Astrocyte (in vitro differentiated cells and primary cell): ENCODE measurements around the gene ELFN2. TPM values are rescaled to one million over a fixed set of nuclear protein-coding genes. Genes with fewer than 3 reads are reported as not detected.

Experiments
- DNase-seq: peaks from one replicate; pipeline ENCODE4 v3.0.0-alpha.2; 2010; ENCODE audit warnings: low read depth
- FAIRE-seq: peaks from 2 replicates; lab custom pipeline; 2011; peaks lifted over from hg19 to GRCh38; lab: Jason Lieb, UNC
- H2AFZ ChIP-seq: 2 replicates; pipeline ENCODE4 v1.6.0; 2012; ENCODE audit warnings: low read depth, low read length, inconsistent platforms
- H3K27ac ChIP-seq: 2 replicates; pipeline ENCODE4 v1.5.1; 2011; ENCODE audit warnings: low read depth, low read length, inconsistent platforms
- H3K27me3 ChIP-seq: 2 replicates; pipeline ENCODE4 v1.6.0; 2011; ENCODE audit warnings: low read length, inconsistent platforms; ENCODE audit not compliant: insufficient read depth
- H3K36me3 ChIP-seq: 2 replicates; pipeline ENCODE4 v1.5.1; 2011; ENCODE audit warnings: low read length, inconsistent platforms; ENCODE audit not compliant: insufficient read depth
- H3K4me1 ChIP-seq: 2 replicates; pipeline ENCODE4 v1.5.1; 2011; ENCODE audit warnings: low read length, inconsistent platforms; ENCODE audit not compliant: insufficient read depth
- H3K4me2 ChIP-seq: 2 replicates; pipeline ENCODE4 v1.6.0; 2012; ENCODE audit warnings: low read length, inconsistent platforms
- H3K4me3 ChIP-seq: 2 replicates; pipeline ENCODE4 v1.5.1; 2011; ENCODE audit warnings: low read depth, mild to moderate bottlenecking, low read length, inconsistent platforms; ENCODE audit not compliant: insufficient read depth
- H3K79me2 ChIP-seq: 2 replicates; pipeline ENCODE4 v1.6.0; 2012; ENCODE audit warnings: mild to moderate bottlenecking, low read length, inconsistent platforms; ENCODE audit not compliant: insufficient read depth
- H3K9ac ChIP-seq: 2 replicates; pipeline ENCODE4 v1.6.0; 2012; ENCODE audit warnings: mild to moderate bottlenecking, low read length, inconsistent platforms
- H3K9me3 ChIP-seq: 2 replicates; pipeline ENCODE4 v1.5.1; 2012; ENCODE audit warnings: low read depth, mild to moderate bottlenecking, low read length, inconsistent platforms; ENCODE audit not compliant: insufficient read depth
- H4K20me1 ChIP-seq: 2 replicates; pipeline ENCODE4 v1.6.0; 2012; ENCODE audit warnings: low read length, inconsistent platforms; ENCODE audit not compliant: insufficient read depth
- H3K27ac Mint-ChIP-seq: one replicate; pipeline ENCODE4 v1.8.0; 2021; ENCODE audit warnings: mild to moderate bottlenecking, mixed read lengths; ENCODE audit not compliant: unreplicated experiment
- H3K27me3 Mint-ChIP-seq: one replicate; pipeline ENCODE4 v1.8.0; 2021; ENCODE audit warnings: low read depth, mixed read lengths; ENCODE audit not compliant: unreplicated experiment
- H3K36me3 Mint-ChIP-seq: one replicate; pipeline ENCODE4 v1.8.0; 2021; ENCODE audit warnings: low read depth, mixed read lengths; ENCODE audit not compliant: unreplicated experiment
- H3K4me1 Mint-ChIP-seq: one replicate; pipeline ENCODE4 v1.8.0; 2021; ENCODE audit warnings: low read depth, mixed read lengths; ENCODE audit not compliant: unreplicated experiment
- H3K4me3 Mint-ChIP-seq: one replicate; pipeline ENCODE4 v1.8.0; 2021; ENCODE audit warnings: mild to moderate bottlenecking, moderate library complexity, mixed read lengths; ENCODE audit not compliant: unreplicated experiment
- H3K9me3 Mint-ChIP-seq: one replicate; pipeline ENCODE4 v1.8.0; 2021; ENCODE audit warnings: mild to moderate bottlenecking, mixed read lengths; ENCODE audit not compliant: unreplicated experiment
- EZH2 ChIP-seq: IDR thresholded peaks from 2 replicates; pipeline ENCODE4 v1.6.1; 2012; ENCODE audit warnings: mild to moderate bottlenecking, low read length, inconsistent platforms; ENCODE audit not compliant: insufficient read depth
- total RNA-seq: library from RNA; stranded (reverse); gene quantifications from 2 replicates; pipeline ENCODE4 v1.2.1, GENCODE V29; 2021
- TF ChIP-seq, protein P1 (sequence below): IDR thresholded peaks from 2 replicates; pipeline ENCODE4 v1.5.1; 2011; ENCODE audit warnings: low read depth, mild to moderate bottlenecking, inconsistent platforms, low read length, moderate library complexity; ENCODE audit not compliant: insufficient read depth

Gene ELFN2
- total RNA-seq, 1 donor from 2014 or later: 2.8 TPM

- DNase-seq (no peak), FAIRE-seq (no peak)
- TF ChIP-seq EZH2: no peak
- TF ChIP-seq, protein P1, sequence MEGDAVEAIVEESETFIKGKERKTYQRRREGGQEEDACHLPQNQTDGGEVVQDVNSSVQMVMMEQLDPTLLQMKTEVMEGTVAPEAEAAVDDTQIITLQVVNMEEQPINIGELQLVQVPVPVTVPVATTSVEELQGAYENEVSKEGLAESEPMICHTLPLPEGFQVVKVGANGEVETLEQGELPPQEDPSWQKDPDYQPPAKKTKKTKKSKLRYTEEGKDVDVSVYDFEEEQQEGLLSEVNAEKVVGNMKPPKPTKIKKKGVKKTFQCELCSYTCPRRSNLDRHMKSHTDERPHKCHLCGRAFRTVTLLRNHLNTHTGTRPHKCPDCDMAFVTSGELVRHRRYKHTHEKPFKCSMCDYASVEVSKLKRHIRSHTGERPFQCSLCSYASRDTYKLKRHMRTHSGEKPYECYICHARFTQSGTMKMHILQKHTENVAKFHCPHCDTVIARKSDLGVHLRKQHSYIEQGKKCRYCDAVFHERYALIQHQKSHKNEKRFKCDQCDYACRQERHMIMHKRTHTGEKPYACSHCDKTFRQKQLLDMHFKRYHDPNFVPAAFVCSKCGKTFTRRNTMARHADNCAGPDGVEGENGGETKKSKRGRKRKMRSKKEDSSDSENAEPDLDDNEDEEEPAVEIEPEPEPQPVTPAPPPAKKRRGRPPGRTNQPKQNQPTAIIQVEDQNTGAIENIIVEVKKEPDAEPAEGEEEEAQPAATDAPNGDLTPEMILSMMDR: no peak
- Mint-ChIP-seq H3K27ac (no peak overlapping the region), H3K9me3 (peaks cover 5% of the 10 kb centered on the region), H3K27me3 (peaks cover 12% of the 10 kb centered on the region), H3K4me1 (peaks cover 16% of the 10 kb centered on the region), H3K36me3 (no peaks in the 10 kb centered on the region), H3K4me3 (no peak overlapping the region)
- Histone ChIP-seq H3K4me2 (no peak overlapping the region), H4K20me1 (no peaks in the 10 kb centered on the region), H3K9ac (no peak overlapping the region), H3K79me2 (no peaks in the 10 kb centered on the region), H3K27ac (no peak overlapping the region), H3K4me1 (peaks cover 22% of the 10 kb centered on the region), H2AFZ (no peak overlapping the region), H3K9me3 (no peaks in the 10 kb centered on the region), H3K36me3 (no peaks in the 10 kb centered on the region), H3K4me3 (no peak overlapping the region), H3K27me3 (no peaks in the 10 kb centered on the region)
Measured at GRCh38 chr22:37451218-37451617, 23.9 kb upstream of the ELFN2 start.

- no peak overlapping the region for H2AFZ ChIP-seq
- FAIRE-seq: no peak
- H3K79me2 ChIP-seq: no peaks in the 10 kb centered on the region
- no peak overlapping the region for H3K4me3 ChIP-seq
- H3K36me3 Mint-ChIP-seq: no peaks in the 10 kb centered on the region
- H3K4me3 Mint-ChIP-seq: no peak overlapping the region
- no peak overlapping the region for H3K9ac ChIP-seq
- H3K36me3 ChIP-seq: no peaks in the 10 kb centered on the region
- H3K4me2 ChIP-seq: no peak overlapping the region
- DNase-seq: no peak
- TF ChIP-seq, protein P1: no peak
- no peak for TF ChIP-seq EZH2
- H3K27ac ChIP-seq: no peak overlapping the region
- peaks cover 5% of the 10 kb centered on the region for H3K9me3 Mint-ChIP-seq
- H3K4me1 Mint-ChIP-seq: no peaks in the 10 kb centered on the region
- H3K27ac Mint-ChIP-seq: no peak overlapping the region
- no peaks in the 10 kb centered on the region for H4K20me1 ChIP-seq
- H3K27me3 Mint-ChIP-seq: peaks cover 12% of the 10 kb centered on the region
- H3K9me3 ChIP-seq: no peaks in the 10 kb centered on the region
- no peaks in the 10 kb centered on the region for H3K27me3 ChIP-seq
- peaks cover 5% of the 10 kb centered on the region for H3K4me1 ChIP-seq
Measured at GRCh38 chr22:37449331-37450001, 22.2 kb upstream of the ELFN2 start.

DNA sequence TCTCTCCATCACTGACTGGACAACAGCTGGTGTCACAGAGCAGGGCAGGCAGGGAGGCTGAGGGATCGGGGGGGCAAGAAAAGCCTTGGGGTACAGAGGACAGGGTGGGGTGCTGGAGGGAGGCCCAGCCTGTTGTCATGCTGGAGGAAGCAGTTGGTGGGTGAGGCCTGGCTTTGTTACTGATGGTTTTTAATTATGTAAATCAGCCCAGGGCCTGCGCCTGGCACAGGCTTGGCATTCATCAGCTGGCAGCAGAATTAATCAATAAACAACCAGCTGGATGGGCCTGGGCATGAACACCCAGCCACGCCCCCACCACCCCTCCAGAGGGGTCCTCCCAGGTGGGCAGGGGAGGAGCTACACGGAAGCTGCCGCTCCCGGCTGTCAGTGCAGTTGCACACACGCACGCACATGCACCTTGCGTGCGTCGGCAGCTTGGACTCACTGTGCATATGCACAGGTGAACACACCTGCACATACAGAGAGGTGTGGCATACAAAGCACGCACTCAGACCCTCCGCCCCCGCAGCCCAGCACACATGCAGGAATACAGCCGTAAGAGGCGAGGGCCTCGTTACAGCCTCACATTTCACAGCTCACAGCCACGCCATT, 21.3 kb upstream of the ELFN2 start:
- peaks cover 5% of the 10 kb centered on the region for H3K9me3 Mint-ChIP-seq
- no peak overlapping the region for H3K27ac Mint-ChIP-seq
- no peak for DNase-seq
- Histone ChIP-seq H3K79me2 (no peaks in the 10 kb centered on the region), H3K9ac (no peak overlapping the region), H3K9me3 (no peaks in the 10 kb centered on the region), H3K4me3 (no peak overlapping the region), H3K4me2 (no peak overlapping the region), H3K4me1 (no peaks in the 10 kb centered on the region), H4K20me1 (no peaks in the 10 kb centered on the region), H3K27me3 (no peaks in the 10 kb centered on the region), H3K27ac (no peak overlapping the region), H2AFZ (no peak overlapping the region), H3K36me3 (no peaks in the 10 kb centered on the region)
- TF ChIP-seq, protein P1: no peak
- no peak for TF ChIP-seq EZH2
- H3K4me3 Mint-ChIP-seq: no peak overlapping the region
- peaks cover 12% of the 10 kb centered on the region for H3K27me3 Mint-ChIP-seq
- H3K4me1 Mint-ChIP-seq: no peaks in the 10 kb centered on the region
- no peak for FAIRE-seq
- no peaks in the 10 kb centered on the region for H3K36me3 Mint-ChIP-seq
